KOPT-K1 (cell line): ENCODE measurements around the gene PLCB4.

ENCODE experiments used
- H3K27ac ChIP-seq: fragments of 200-600 bp; sonication (generic); 2 replicates; pipeline ENCODE4 v1.5.1; 2016; ENCODE audit warnings: antibody characterized with exemption, mild to moderate bottlenecking, low read depth, low read length; ENCODE audit not compliant: poor library complexity, severe bottlenecking
- H3K36me3 ChIP-seq: fragments of 200-600 bp; sonication (generic); 2 replicates; pipeline ENCODE4 v1.5.1; 2017; ENCODE audit warnings: antibody characterized with exemption, mild to moderate bottlenecking, low read length, moderate library complexity; ENCODE audit not compliant: insufficient read depth
- H3K9me3 ChIP-seq: fragments of 200-600 bp; sonication (generic); 2 replicates; pipeline ENCODE4 v1.5.1; 2017; ENCODE audit warnings: antibody characterized with exemption, low read length, mild to moderate bottlenecking; ENCODE audit not compliant: insufficient read depth, poor library complexity, severe bottlenecking

The PLCB4 gene

DNA sequence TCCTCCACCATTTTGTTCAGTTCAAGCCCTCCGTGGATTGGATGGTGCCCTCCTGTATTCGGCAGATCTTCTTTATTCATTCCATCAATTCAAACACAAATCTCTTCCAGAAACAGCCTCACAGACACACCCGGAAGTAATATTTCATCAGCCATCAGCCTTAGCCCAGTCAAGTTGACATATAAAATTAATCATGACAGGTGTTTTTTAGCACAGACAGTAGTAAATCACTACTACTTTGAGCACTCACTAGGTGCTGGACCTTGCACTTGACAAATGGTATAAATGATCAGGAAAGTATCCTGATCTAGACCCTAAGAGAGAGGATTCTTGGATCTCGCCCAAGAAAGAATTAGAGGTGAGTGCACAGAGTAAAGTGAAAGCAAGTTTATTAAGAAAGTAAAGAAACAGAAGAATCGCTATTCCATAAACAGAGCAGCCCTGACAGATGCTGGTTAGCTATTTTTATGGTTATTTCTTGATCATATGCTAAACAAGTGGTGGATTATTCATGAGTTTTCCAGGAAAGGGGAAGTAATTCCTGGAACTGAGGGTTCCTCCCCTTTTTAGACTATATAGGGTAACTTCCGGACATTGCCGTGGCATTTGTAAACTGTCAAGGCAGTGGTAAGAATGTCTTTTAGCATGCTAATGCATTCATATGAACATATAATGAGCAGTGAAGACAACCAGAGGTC lies 250.9 kb downstream of the PLCB4 start:
- Histone ChIP-seq H3K27ac (no peak overlapping the region), H3K36me3 (no peaks in the 10 kb centered on the region), H3K9me3 (no peaks in the 10 kb centered on the region)

DNA sequence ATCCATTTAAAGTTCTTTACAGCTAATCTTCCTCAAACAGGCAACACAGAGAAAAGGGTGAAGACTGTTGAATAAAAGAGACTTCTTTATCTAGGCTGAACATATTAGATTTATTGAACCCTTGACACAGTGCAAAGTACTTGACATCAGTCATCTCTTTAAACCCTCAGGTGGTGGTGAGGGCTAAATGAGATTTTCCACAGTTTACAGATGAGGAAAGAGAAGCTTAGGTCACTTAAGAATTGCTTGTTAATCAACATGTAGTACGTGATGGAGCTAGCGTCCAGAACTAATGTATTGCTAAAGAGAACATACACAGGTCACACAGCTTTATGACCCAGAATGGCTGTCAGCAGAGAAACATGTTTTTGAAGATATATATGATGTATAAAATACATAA lies 252.1 kb downstream of the PLCB4 start:
- H3K27ac ChIP-seq = no peak overlapping the region
- H3K9me3 ChIP-seq = no peaks in the 10 kb centered on the region
- no peaks in the 10 kb centered on the region for H3K36me3 ChIP-seq

DNA sequence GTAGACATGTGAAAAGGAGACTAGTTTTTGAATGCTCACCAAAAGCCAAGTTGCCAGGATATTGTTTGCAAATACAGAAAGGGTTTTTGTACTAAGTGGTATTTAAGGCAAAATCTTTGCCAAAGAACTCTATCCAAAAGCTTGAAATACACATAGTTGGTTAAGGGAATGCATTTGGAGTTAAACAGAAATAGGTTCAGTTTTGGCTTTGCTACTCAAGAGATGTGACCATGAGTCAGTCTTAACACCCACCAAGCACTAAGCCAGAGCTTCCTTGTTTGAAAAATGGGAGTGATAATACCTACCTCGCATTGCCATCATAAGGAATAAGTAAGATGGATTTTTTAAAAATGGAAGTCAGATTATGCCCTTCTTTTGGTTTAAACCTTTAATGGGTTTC lies 253.8 kb downstream of the PLCB4 start:
- no peaks in the 10 kb centered on the region for H3K36me3 ChIP-seq
- no peaks in the 10 kb centered on the region for H3K9me3 ChIP-seq
- no peak overlapping the region for H3K27ac ChIP-seq

DNA sequence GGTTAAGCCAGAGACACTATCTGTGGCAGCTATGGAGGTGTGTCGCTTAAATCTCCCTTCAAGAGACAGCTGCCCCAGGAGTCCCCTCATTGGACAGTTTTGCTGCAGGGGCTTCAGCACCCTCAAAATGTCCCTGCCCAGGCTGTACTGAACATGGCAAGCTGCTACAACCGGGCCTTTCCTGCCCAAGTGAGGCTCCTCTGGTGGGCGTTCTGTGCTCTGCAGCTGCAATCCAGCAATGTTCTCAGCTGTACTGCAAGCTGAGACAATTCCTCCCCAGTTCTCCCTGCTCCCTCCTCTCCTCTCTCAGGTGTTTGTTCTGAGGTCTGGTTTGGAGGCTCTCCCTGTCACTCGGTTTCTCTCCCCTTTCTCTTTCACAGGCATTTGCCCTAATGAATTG lies 254.7 kb downstream of the PLCB4 start:
- Histone ChIP-seq H3K9me3 (no peaks in the 10 kb centered on the region), H3K36me3 (no peaks in the 10 kb centered on the region), H3K27ac (no peak overlapping the region)

DNA sequence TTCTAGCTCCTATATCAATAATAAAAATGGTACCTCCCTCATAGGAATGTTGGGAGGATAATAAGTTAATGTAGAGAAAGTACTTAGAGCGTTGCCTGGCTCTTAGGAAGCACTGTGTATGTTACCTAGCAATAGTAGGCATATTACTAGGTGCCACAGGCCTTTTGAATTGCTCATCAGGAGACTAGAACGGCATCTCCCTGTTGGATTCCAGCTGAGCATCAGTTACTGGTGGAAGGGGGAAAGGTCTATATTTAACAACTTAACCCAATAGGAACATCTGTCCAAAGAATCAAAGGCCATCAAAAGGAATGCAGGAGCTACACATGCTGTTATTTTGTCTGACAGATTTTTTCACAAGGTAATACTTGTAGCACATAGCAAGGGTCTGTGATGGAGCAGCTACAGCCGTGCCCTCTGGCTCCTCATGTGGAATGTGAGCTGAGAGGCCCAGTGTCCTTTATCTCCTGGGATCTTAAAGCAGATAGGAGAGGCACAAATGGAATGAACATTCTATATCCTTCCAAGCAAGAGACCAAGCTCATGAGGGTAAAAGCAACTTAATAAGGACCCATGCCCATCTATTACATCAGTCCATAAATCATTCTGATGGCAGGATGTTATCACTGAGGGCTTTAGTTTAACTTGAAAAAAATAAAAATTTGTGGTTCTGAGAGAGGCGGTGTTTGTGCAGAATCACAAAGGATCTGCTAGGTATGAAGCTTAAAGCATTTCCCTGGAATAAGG lies 260.6 kb downstream of the PLCB4 start:
- Histone ChIP-seq H3K27ac (no peak overlapping the region), H3K36me3 (no peaks in the 10 kb centered on the region), H3K9me3 (no peaks in the 10 kb centered on the region)

DNA sequence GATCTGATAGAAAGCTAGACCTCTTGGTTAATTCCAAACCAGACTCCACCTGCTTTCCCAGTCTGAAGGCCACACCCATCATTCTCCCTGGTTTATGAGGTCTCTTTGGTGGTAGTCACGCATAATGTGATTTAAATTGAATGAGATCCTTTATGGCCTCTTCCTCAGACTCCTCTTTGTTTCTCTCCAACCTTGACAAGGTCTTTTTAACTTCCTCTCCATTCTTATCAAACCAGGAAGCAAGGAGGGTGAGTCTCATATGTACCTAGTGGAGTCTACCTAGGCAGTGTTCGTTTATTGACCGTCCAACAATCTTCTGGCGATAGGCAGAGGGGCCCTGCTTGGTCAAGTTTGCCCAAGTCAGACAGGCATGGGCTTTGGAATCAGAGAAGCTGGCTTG lies 261.3 kb downstream of the PLCB4 start:
- no peak overlapping the region for H3K27ac ChIP-seq
- no peaks in the 10 kb centered on the region for H3K9me3 ChIP-seq
- no peaks in the 10 kb centered on the region for H3K36me3 ChIP-seq

DNA sequence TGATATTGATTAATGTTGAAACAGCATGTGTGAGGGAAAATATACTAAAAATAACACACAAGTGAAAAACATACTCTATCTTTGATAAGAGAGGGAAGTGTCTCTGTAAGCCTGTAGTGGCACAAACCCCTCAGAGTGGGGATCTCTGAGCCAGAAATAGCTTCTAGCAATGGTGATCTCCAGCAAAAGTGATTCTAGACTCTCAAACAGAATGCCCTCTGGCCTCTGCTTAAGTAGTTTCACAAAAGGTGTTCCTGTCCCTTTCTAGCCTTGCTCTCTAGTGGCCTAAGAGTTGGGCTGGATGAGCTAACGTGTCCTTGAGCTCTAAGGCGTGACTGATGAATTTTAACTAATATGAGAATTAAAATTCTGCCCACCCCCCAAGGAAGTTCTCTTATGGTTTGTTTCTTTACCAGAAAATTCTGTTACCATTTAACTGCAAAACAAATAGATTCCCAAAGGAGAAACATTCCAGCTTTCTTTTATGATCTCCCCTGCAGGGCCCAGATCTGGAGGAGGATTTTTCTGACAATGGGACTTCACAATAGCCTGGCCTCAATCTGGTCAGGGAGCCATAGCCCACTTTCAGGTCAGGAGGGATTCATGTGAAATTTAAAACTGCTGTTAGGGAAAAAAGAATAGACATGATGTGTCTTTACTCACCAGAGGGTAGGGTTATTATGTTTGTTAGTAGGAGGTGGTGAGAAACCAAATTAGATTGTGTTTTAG lies 263.0 kb downstream of the PLCB4 start:
- no peaks in the 10 kb centered on the region for H3K36me3 ChIP-seq
- H3K9me3 ChIP-seq = no peaks in the 10 kb centered on the region
- H3K27ac ChIP-seq = no peak overlapping the region

DNA sequence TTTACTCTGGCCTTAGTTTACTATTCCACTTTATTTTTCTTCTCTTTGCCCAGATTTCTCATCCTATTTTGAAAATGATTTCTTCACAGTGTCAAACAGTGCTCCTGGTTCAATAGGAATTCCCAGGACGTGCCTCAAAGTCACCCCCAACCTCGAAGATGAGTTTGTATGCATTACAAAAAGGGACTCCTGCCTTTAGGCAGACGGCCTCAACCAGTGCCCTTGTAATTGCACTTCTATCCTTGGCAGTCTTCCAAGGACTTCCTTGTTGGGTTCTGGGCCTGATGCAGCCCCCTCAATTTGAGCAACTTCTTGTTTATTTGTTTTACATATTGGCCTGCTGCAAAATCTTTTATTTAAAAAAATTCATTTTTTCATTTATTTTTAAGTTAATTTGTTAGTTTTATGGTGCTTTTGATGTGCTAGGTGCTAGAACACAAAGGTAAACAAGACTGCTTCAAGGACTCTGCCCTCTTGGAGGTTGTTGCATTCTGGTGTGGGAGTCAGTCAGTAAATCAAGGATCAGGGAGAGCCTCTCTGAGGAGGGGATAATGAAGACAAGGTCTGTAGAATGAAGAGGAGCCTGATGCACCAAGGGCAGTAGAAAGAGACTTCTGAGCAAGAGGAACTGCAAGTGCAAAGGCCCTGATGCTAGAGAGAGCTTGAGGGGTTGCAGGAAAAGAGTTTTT lies 264.0 kb downstream of the PLCB4 start:
- Histone ChIP-seq H3K9me3 (no peaks in the 10 kb centered on the region), H3K27ac (no peak overlapping the region), H3K36me3 (no peaks in the 10 kb centered on the region)

DNA sequence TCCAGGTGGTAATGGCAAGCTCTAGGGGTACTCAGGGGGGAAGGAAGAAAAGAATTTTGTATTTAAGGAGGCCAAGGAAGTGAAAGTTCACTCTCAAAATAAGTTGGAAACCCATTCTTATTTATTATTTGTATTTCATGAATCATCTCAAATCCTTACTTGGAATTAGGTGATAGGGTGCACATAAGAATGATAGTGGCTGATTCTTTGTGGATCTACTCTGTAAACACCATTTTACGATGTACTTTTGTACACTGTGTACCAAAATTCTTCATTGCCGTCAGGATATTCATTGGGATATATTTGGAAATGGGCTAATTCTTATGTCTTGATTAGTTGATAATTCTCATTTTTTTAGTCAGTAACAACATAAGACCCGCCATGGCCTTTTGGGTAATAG lies 266.0 kb downstream of the PLCB4 start:
- H3K36me3 ChIP-seq = no peaks in the 10 kb centered on the region
- no peak overlapping the region for H3K27ac ChIP-seq
- no peaks in the 10 kb centered on the region for H3K9me3 ChIP-seq

DNA sequence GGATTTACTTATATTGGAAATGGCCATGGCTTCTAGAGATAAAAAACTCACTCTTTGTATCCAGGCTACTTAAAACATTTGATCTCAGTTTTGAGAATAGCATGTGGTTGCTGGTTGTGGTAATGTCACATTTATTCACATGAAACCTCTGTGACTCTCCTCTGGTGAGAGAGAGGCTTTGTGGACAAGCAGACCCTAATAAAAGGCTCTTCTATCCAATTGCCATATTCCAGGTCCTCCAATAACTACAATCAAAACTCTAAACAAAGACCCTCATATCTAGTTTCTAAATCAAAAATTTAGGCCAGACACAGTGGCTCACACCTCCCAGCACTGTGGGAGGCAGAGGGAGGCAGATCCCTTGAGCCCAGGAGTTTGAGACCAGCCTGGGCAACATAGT lies 269.2 kb downstream of the PLCB4 start:
- Histone ChIP-seq H3K9me3 (no peaks in the 10 kb centered on the region), H3K36me3 (no peaks in the 10 kb centered on the region), H3K27ac (no peak overlapping the region)

DNA sequence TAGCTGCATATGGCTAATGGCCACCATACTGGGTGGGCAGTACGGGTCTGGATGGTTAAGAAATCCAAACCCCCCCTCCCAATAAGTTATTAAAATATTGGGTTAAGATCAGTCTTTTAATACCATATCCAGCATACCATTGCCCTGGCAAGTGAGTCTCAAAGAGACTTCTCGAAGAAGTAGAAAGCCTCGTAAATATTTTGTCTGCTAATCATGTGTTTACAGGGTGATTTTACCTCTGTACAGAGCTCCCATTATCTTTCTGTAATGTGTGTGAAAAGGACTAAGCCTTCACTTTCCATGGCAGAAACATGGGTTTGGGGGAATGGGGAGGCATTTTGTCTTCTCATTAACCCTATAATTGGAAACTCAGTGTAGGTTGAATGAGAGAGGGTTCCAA lies 270.8 kb downstream of the PLCB4 start:
- H3K27ac ChIP-seq = no peak overlapping the region
- H3K36me3 ChIP-seq = no peaks in the 10 kb centered on the region
- H3K9me3 ChIP-seq = no peaks in the 10 kb centered on the region

DNA sequence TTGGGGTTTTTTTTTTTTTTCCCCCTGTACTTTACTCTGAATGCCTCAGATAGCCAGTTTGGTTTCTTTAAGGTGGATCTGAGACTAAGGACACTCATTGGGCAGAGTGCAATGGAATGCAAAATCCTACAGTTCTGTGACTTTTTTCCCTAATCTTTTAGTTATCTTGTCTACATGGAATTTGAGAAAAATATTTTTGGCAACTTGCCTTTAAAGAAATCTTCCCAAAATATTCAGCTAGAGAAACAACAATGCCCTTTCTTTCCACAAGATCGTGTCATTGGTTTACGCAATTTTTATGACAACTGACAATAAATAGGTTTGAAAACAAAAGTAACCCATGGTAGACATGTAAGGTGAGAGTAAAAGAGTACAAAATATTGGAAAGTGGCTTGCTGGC lies 273.8 kb downstream of the PLCB4 start:
- Histone ChIP-seq H3K27ac (no peak overlapping the region), H3K36me3 (no peaks in the 10 kb centered on the region), H3K9me3 (no peaks in the 10 kb centered on the region)

DNA sequence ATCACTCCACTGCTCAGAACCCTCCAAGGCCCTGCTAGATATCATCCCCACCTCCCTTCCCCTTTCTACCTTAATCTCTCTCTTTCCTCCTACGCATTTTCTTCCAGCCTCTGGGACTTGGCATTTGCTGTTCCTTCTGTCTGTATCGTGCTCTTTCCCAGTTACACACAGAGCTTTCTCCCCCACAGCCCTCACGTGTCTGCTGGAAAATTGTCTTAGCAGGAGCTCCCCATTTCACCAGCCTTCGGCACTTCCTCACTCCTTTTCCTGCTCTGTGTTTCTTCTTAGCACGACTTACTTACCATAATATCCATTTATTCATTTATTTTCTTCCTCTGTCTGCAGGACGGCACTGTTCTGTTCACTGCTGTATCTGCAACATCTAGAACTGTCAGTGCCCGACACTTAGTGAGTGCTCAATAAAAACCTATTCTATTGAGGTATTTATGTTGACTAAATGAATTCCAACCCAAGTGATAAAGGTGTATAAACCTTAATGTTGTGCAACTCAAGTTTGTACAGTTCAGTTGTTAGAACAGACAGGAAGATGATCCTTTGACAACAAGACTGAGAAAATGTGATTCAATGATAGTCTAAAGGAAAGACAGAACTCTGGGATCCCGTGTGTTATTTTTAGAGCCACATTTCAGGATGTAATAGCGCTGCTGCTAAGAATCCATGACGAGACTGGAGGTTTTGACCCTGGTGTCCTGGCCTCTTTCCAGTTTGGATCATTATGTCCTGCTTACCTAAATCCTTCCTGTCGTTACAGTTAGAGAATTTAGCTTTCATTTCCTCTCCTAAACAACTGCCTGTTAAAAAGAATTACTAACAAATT lies 275.4 kb downstream of the PLCB4 start:
- Histone ChIP-seq H3K36me3 (no peaks in the 10 kb centered on the region), H3K9me3 (no peaks in the 10 kb centered on the region), H3K27ac (no peak overlapping the region)

DNA sequence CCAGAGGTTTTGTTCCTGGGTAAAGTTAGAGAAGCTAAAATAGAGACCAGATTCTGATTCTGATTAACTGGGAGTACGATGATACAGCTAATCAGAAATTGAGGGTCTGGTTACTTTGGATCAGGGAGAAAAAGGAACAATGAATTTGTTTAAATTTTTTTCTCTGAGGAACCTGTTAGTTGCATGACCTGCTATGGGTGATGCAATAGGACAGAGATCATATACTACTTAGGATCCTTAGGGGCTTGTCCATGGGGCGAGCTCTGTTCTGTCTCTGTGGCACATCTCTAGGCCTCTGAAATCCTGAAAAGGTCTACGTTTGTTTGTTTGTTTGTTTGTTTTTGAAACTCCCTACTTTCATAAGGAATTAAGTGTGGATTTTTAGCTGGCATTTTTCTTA lies 279.4 kb downstream of the PLCB4 start:
- H3K36me3 ChIP-seq = no peaks in the 10 kb centered on the region
- no peak overlapping the region for H3K27ac ChIP-seq
- H3K9me3 ChIP-seq = no peaks in the 10 kb centered on the region
